GM06990 (cell line): ENCODE measurements around the gene ESYT2.
"Not testable (repeated sequence)": the region's sequence is repeated elsewhere in the genome, so short reads cannot be mapped to it uniquely, and the experiment has no call there.

Experiments used
- DNase-seq: peaks from one replicate; pipeline ENCODE4 v3.0.0-alpha.2; 2011; ENCODE audit not compliant: insufficient read length; ENCODE audit errors: extremely low read depth
- H3K27me3 ChIP-seq: replicated peaks from 2 replicates; pipeline ENCODE4 v1.6.0; 2011; ENCODE audit warnings: low read length; ENCODE audit not compliant: control insufficient read depth, insufficient read depth
- H3K36me3 ChIP-seq: 2 replicates; pipeline ENCODE4 v1.5.1; 2011; ENCODE audit warnings: low read length; ENCODE audit not compliant: control insufficient read depth, insufficient read depth
- H3K4me3 ChIP-seq: replicated peaks from 2 replicates; pipeline ENCODE4 v1.5.1; 2011; ENCODE audit warnings: low read depth, mild to moderate bottlenecking, control low read depth, low read length
- TF ChIP-seq, protein P1 (sequence below): IDR thresholded peaks from 2 replicates; pipeline ENCODE4 v1.5.1; 2011; ENCODE audit warnings: low read length, control low read depth, mild to moderate bottlenecking, inconsistent platforms; ENCODE audit not compliant: insufficient read depth, poor library complexity, severe bottlenecking

The ESYT2 gene

DNA sequence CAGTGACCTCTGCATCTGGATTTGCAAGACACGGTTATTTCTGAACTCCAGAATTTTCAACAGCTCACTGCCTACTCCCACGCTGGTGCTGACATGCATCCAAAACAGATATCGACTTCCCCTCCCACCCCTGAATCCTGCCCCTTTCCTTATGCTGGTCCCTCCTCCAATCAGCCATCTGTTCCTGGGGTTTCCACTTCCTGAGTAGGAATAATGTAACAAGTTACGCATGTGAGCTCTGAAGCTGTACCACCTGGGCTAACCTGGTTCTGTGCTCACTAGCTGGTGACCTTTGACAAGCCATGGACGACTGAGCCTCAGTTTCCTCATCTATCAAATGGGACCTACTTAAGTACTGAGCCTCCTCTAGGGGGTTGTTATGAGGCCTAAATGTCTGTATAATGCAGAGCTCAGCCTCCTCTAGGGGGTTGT is 123.0 kb downstream of the ESYT2 start:
- no peak overlapping the region for H3K4me3 ChIP-seq
- DNase-seq, result no peak
- TF ChIP-seq, protein P1, sequence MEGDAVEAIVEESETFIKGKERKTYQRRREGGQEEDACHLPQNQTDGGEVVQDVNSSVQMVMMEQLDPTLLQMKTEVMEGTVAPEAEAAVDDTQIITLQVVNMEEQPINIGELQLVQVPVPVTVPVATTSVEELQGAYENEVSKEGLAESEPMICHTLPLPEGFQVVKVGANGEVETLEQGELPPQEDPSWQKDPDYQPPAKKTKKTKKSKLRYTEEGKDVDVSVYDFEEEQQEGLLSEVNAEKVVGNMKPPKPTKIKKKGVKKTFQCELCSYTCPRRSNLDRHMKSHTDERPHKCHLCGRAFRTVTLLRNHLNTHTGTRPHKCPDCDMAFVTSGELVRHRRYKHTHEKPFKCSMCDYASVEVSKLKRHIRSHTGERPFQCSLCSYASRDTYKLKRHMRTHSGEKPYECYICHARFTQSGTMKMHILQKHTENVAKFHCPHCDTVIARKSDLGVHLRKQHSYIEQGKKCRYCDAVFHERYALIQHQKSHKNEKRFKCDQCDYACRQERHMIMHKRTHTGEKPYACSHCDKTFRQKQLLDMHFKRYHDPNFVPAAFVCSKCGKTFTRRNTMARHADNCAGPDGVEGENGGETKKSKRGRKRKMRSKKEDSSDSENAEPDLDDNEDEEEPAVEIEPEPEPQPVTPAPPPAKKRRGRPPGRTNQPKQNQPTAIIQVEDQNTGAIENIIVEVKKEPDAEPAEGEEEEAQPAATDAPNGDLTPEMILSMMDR, result no peak
- H3K27me3 ChIP-seq, result no peaks in the 10 kb centered on the region
- H3K36me3 ChIP-seq, result no peaks in the 10 kb centered on the region

DNA sequence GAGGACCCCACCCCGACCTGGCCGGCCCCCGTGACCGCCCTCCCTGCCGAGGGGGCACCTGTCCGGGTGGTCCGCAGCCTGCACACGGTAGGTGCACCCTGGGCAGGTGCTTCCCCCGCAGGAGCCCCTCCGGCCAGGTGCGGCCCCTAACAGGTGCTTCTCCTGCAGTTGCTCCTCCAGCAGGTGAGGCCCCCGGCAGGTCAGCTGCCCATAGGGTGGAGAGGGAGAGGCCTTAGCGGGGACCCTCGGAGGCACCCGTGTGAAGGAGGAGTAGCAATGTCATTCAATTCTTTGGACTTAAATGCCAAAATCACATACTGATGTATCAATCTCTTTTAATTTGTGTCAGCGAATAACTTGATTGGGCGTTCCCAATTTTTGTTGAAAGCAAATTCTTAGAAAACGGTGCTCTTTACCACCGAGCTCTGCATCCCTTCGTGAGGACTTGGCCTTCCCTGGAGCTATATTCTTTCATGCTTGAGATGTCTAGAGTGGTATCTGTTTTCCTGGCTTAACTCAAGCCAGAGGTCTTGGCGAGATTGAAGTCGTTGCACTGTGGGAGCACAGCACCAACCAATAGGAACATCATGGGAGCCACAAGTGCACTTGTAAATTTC is 124.0 kb downstream of the ESYT2 start:
- no peak for DNase-seq
- H3K36me3 ChIP-seq, result peaks cover 3% of the 10 kb centered on the region
- H3K27me3 ChIP-seq, result no peaks in the 10 kb centered on the region
- H3K4me3 ChIP-seq, result peak overlapping the region; percentile 71
- TF ChIP-seq, protein P1, result no peak

DNA sequence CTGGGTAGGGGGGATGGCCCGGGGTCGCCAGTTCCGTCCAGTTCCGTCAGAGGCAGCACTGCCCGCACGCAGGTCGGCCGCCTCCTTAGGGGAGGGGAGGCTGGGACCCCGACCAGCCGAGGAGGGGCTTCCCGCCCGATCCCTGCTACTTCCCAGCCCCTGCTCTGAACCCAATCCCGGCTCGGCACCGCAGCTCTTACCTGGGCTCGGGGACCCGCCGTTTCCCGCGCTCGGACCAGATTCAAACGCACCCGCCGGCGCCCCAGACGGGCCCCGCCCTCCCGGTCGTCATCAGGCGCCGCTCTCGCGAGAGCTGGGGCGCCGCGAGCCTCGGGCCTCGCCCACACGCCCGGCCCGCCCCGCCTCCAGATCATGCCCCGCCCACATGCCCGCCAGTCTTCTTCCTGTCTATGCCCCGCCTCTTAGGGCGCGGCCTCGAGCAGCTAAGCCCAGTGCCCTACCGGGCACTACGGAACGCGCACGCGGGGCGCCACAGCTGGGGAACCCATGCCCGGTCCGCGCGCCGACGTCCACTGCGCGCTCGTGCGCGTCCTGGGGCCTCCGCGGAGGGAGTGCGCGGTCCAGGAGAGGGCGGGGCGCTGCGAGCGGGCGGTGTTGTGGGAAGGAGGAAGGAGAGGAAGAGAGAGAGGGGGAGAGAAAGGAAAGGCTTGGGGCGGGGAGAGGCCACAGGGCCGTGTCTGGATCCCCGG is 124.6 kb downstream of the ESYT2 start, which contains the start of gene NCAPG2:
TSS of gene NCAPG2 (minus strand) at position 281 of the 710 bp plus-strand sequence. CDS start 2,905 bp downstream, outside the sequence.
- no peaks in the 10 kb centered on the region for H3K27me3 ChIP-seq
- peaks cover 3% of the 10 kb centered on the region for H3K36me3 ChIP-seq
- TF ChIP-seq, protein P1, result no peak
- H3K4me3 ChIP-seq, result peak within 1 kb of the TSS; percentile 97
- DNase-seq, result peak; percentile 97

DNA sequence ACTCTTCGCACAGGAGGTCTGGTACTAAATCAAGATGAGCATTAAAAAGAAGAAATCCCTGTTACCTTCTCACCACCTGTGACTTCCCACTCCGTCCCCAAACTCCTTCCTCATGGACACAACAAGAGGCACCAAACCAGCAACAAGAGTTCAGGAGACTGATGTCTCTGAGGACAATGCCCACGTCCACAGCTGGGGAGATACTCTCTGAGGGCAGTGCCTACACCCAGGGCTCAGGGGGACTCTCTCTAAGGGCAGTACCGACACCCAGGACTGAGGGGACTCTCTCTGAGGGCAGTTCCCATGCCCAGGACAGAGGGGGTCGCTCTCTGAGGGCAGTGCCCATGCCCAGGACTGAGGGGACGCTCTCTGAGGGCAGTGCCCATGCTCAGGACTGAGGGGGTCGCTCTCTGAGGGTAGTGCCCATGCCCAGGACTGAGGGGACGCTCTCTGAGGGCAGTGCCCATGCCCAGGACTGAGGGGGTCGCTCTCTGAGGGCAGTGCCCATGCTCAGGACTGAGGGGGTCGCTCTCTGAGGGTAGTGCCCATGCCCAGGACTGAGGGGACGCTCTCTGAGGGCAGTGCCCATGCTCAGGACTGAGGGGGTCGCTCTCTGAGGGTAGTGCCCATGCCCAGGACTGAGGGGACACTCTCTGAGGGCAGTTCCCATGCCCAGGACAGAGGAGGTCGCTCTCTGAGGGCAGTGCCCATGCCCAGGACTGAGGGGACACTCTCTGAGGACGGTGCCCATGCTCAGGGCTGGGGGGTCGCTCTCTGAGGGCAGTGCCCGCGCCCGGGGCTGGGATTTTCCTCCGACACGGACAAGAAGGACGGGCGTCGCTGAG is 125.4 kb downstream of the ESYT2 start:
- not testable (repeated sequence) for DNase-seq, H3K36me3 ChIP-seq, H3K27me3 ChIP-seq
- peak overlapping the region; percentile 97 for H3K4me3 ChIP-seq

DNA sequence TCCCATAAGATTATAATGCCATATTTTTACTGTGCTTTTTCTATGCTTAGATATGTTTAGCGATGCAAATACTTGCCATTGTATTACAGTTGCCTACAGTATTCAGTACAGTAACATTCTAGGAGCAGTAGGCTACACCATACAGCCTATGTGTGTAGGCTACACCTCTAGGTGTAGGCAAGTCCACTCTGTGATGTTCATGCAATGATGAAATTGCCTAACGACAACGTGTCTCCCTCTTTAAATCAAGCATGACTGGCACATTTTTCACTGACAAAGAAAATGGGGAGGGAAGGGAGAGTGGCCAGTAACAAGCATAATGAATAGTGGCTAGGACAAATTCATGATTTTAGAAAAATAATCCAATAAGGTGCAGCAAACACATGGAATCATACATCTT is 126.4 kb downstream of the ESYT2 start:
- H3K36me3 ChIP-seq, result peaks cover 3% of the 10 kb centered on the region
- H3K27me3 ChIP-seq, result no peaks in the 10 kb centered on the region
- TF ChIP-seq, protein P1, result no peak
- no peak for DNase-seq
- H3K4me3 ChIP-seq, result peak overlapping the region; percentile 97

DNA sequence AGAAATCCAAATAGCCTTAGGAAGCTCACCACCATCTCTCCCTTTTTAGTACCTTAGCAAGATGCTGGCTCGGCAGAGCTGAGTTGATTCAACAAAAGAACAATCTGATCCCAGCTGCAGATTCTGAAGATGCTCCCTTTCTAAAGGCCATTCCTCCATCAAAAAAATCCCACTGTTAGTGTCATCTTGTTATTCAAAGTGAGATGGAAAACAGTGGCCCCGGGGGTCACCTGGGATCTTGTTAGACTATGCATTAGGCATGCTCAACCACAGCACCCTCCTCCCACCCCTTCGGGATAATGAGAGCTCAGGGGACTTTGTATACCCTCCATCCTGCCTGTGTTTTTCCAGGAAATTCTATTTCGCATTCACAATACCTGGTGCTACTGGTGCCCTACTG is 127.1 kb downstream of the ESYT2 start:
- TF ChIP-seq, protein P1, result no peak
- no peaks in the 10 kb centered on the region for H3K27me3 ChIP-seq
- H3K4me3 ChIP-seq, result no peak overlapping the region
- peaks cover 3% of the 10 kb centered on the region for H3K36me3 ChIP-seq
- DNase-seq, result no peak
